ENCODE results near the gene KCTD17. TPM values are rescaled to one million over a fixed set of nuclear protein-coding genes. Genes with fewer than 3 reads are reported as not detected.

Gene KCTD17
- total RNA-seq, 1 donor from 2014 or later: 53.7 TPM

GRCh38 chr22:37017356-37017755, 34.2 kb upstream of the KCTD17 start:
- Mint-ChIP-seq H3K4me1 (ENCODE audit: unreplicated experiment) (peaks cover 16% of the 10 kb centered on the region), H3K4me3 (peak overlapping the region; percentile 68), H3K36me3 (no peaks in the 10 kb centered on the region), H3K27me3 (no peaks in the 10 kb centered on the region), H3K9me3 (no peaks in the 10 kb centered on the region), H3K27ac (no peak overlapping the region)
- DNase-seq (ENCODE audit: extremely low spot score, unreplicated experiment): no peak
- TF ChIP-seq, protein P1, sequence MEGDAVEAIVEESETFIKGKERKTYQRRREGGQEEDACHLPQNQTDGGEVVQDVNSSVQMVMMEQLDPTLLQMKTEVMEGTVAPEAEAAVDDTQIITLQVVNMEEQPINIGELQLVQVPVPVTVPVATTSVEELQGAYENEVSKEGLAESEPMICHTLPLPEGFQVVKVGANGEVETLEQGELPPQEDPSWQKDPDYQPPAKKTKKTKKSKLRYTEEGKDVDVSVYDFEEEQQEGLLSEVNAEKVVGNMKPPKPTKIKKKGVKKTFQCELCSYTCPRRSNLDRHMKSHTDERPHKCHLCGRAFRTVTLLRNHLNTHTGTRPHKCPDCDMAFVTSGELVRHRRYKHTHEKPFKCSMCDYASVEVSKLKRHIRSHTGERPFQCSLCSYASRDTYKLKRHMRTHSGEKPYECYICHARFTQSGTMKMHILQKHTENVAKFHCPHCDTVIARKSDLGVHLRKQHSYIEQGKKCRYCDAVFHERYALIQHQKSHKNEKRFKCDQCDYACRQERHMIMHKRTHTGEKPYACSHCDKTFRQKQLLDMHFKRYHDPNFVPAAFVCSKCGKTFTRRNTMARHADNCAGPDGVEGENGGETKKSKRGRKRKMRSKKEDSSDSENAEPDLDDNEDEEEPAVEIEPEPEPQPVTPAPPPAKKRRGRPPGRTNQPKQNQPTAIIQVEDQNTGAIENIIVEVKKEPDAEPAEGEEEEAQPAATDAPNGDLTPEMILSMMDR (conservative IDR thresholded peaks at IDR 0.05): no peak

- TF ChIP-seq, protein P1 (conservative IDR thresholded peaks at IDR 0.05): no peak
- no peak for DNase-seq (ENCODE audit: extremely low spot score, unreplicated experiment)
- H3K4me3 Mint-ChIP-seq: peak overlapping the region; percentile 94
These were observed 33.3 kb upstream of the KCTD17 start for GRCh38 chr22:37018086-37018814.

GRCh38 chr22:37018815-37019308, 32.7 kb upstream of the KCTD17 start:
- DNase-seq (ENCODE audit: extremely low spot score, unreplicated experiment): no peak
- H3K27ac Mint-ChIP-seq: peak overlapping the region; percentile 72
- H3K36me3 Mint-ChIP-seq: peaks cover 4% of the 10 kb centered on the region
- no peaks in the 10 kb centered on the region for H3K9me3 Mint-ChIP-seq
- H3K27me3 Mint-ChIP-seq: no peaks in the 10 kb centered on the region
- peaks cover 12% of the 10 kb centered on the region for H3K4me1 Mint-ChIP-seq (ENCODE audit: unreplicated experiment)
- H3K4me3 Mint-ChIP-seq: peak overlapping the region; percentile 94
- TF ChIP-seq, protein P1 (conservative IDR thresholded peaks at IDR 0.05): peak; percentile 14

More at GRCh38 chr22:37018086-37018814, 33.3 kb upstream of the KCTD17 start:
- H3K36me3 Mint-ChIP-seq: no peaks in the 10 kb centered on the region
- H3K4me1 Mint-ChIP-seq (ENCODE audit: unreplicated experiment): peaks cover 16% of the 10 kb centered on the region
- H3K27me3 Mint-ChIP-seq: no peaks in the 10 kb centered on the region
- H3K9me3 Mint-ChIP-seq: no peaks in the 10 kb centered on the region
- peak overlapping the region; percentile 72 for H3K27ac Mint-ChIP-seq

DNA sequence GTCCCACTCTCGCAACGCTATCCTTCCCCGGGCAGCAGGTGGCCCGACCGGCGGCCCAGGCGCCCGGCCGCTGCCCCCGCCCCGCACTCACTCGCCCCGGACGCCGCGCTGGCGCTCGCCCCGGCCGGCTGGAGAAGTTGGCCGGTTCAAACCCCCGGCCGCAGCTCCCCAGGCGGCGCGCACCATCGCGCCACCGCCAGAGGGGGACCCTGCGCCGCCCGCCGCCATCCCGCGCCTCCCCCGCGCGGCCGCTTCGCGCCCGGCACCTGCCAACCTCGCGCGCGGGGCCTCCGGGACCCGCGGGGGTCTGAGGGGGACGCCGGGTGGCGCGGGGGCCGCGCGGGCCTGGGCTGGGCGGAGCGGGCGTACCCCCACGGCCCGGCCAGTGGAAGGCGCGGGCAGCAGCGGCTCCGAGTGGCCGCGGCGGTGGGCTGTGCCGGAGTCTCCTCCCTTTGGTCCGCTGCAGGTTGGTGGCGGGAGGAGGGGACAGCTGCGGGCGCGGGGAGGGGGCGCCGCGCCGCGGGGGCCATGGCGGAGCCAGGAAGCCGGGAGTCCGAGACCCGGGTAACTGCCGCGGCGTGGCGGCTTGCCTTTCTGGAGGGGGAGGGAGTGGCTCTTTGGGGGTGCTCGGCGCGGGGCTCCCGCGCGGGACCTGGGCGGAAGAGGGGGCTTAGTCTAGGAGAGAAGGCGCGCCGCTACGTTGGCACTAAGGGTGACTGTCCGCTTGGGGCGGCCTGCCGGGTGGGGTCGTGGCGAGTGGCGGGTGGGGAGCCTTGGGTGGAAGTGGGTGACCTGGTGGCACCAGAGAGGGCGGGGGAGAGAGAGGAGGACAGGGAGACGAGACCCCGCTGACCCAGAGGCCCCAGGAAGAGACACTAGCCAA, 32.0 kb upstream of the KCTD17 start, which contains the start of the genes MPST and TST:
Gene MPST, plus strand, starts transcription at position 434 of the 883 bp plus-strand sequence. Its CDS starts 95 bp downstream, at position 529.
Gene TST, minus strand, starts transcription at position 139 of the 883 bp plus-strand sequence. CDS start 715 bp downstream, outside the sequence.
- Mint-ChIP-seq H3K27me3 (no peaks in the 10 kb centered on the region), H3K27ac (peak within 1 kb of the TSS; percentile 90), H3K4me1 (ENCODE audit: unreplicated experiment) (peaks cover 11% of the 10 kb centered on the region), H3K36me3 (peaks cover 4% of the 10 kb centered on the region), H3K9me3 (no peaks in the 10 kb centered on the region), H3K4me3 (peak within 1 kb of the TSS; percentile 95)
- TF ChIP-seq, protein P1 (conservative IDR thresholded peaks at IDR 0.05): no peak
- no peak for DNase-seq (ENCODE audit: extremely low spot score, unreplicated experiment)

DNA sequence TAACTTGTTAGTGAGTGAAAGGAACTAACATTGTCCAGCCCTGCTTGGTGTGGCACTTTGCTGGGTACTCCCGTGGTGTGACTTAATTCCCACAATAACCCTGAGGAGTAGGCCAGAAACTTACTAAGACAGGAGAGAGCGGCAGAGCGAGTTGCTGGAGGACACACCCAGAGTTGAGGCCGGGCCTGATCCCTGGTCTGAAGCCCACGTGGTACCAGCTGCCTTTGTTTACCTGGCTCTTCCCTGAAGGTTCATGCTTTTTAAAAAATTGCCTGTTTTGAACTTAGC, 31.4 kb upstream of the KCTD17 start:
- H3K4me1 Mint-ChIP-seq (ENCODE audit: unreplicated experiment): peaks cover 9% of the 10 kb centered on the region
- no peaks in the 10 kb centered on the region for H3K9me3 Mint-ChIP-seq
- H3K4me3 Mint-ChIP-seq: peak overlapping the region; percentile 95
- DNase-seq (ENCODE audit: extremely low spot score, unreplicated experiment): no peak
- TF ChIP-seq, protein P1 (conservative IDR thresholded peaks at IDR 0.05): no peak
- H3K27ac Mint-ChIP-seq: peak overlapping the region; percentile 90
- H3K36me3 Mint-ChIP-seq: peaks cover 8% of the 10 kb centered on the region
- H3K27me3 Mint-ChIP-seq: no peaks in the 10 kb centered on the region
